ENCODE data around the gene MTO1. TPM values are rescaled to one million over a fixed set of nuclear protein-coding genes. Genes with fewer than 3 reads are reported as not detected.
A peak's percentile ranks its signal among the peaks of the same experiment; 100 is the strongest.
"Not testable (repeated sequence)": the region's sequence is repeated elsewhere in the genome, so short reads cannot be mapped to it uniquely, and the experiment has no call there.

MTO1 gene
- total RNA-seq, 1 donor from 2014 or later = 24.8 TPM

DNA sequence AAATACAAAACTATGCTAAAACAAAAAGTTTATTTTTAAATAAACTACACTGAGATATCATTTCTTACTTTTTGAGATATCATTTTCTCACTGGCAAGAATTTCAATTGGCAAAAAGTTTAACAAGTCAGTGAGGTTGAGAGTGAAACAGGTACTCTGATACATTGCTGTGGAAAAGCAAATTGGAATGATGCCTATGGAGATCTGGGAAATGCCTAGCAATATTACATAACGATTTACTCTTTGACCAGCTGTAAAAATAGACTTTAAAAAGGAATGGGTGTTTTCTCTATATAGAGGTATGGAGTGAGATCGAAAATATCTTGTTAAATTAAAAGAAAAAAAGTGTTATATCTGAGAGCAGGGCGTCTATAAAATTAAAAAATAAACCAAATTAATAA lies 26.3 kb upstream of the MTO1 start:
- Mint-ChIP-seq H3K36me3 (ENCODE audit: unreplicated experiment) (no peaks in the 10 kb centered on the region), H3K27me3 (ENCODE audit: unreplicated experiment) (no peaks in the 10 kb centered on the region), H3K4me1 (ENCODE audit: unreplicated experiment) (no peaks in the 10 kb centered on the region)

DNA sequence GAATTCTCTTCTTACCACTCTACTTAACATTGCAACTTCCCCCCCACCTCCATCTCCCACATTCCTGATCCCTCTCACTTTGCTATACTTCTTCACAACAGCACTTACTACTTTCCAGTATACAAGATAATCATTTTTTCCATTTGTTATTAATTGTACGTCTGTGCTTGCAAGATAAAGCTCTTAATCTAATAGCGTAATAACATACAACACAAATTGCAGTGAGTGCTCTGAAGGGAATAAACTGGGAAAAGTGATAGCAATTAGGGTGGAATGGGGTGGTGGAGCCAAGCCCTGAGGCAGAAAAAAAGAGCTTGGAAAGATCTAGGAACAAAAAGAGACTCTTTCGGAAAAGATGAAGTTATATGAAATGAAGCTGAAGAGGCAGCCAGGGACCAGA lies 18.0 kb upstream of the MTO1 start:
- Mint-ChIP-seq H3K36me3 (ENCODE audit: unreplicated experiment) (no peaks in the 10 kb centered on the region), H3K27ac (ENCODE audit: unreplicated experiment) (no peak overlapping the region), H3K9me3 (ENCODE audit: unreplicated experiment) (no peaks in the 10 kb centered on the region), H3K4me1 (ENCODE audit: unreplicated experiment) (no peaks in the 10 kb centered on the region), H3K27me3 (ENCODE audit: unreplicated experiment) (peaks cover 7% of the 10 kb centered on the region), H3K4me3 (ENCODE audit: unreplicated experiment) (no peak overlapping the region)
- TF ChIP-seq, protein P1, sequence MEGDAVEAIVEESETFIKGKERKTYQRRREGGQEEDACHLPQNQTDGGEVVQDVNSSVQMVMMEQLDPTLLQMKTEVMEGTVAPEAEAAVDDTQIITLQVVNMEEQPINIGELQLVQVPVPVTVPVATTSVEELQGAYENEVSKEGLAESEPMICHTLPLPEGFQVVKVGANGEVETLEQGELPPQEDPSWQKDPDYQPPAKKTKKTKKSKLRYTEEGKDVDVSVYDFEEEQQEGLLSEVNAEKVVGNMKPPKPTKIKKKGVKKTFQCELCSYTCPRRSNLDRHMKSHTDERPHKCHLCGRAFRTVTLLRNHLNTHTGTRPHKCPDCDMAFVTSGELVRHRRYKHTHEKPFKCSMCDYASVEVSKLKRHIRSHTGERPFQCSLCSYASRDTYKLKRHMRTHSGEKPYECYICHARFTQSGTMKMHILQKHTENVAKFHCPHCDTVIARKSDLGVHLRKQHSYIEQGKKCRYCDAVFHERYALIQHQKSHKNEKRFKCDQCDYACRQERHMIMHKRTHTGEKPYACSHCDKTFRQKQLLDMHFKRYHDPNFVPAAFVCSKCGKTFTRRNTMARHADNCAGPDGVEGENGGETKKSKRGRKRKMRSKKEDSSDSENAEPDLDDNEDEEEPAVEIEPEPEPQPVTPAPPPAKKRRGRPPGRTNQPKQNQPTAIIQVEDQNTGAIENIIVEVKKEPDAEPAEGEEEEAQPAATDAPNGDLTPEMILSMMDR (IDR thresholded peaks at IDR 0.05) = no peak
- DNase-seq (ENCODE audit: extremely low spot score, unreplicated experiment) = no peak

More for the DNA sequence above, 26.3 kb upstream of the MTO1 start:
- TF ChIP-seq, protein P1 (IDR thresholded peaks at IDR 0.05) = no peak
- no peak overlapping the region for H3K4me3 Mint-ChIP-seq (ENCODE audit: unreplicated experiment)
- H3K9me3 Mint-ChIP-seq (ENCODE audit: unreplicated experiment) = no peaks in the 10 kb centered on the region
- H3K27ac Mint-ChIP-seq (ENCODE audit: unreplicated experiment) = no peak overlapping the region
- DNase-seq (ENCODE audit: extremely low spot score, unreplicated experiment) = no peak

DNA sequence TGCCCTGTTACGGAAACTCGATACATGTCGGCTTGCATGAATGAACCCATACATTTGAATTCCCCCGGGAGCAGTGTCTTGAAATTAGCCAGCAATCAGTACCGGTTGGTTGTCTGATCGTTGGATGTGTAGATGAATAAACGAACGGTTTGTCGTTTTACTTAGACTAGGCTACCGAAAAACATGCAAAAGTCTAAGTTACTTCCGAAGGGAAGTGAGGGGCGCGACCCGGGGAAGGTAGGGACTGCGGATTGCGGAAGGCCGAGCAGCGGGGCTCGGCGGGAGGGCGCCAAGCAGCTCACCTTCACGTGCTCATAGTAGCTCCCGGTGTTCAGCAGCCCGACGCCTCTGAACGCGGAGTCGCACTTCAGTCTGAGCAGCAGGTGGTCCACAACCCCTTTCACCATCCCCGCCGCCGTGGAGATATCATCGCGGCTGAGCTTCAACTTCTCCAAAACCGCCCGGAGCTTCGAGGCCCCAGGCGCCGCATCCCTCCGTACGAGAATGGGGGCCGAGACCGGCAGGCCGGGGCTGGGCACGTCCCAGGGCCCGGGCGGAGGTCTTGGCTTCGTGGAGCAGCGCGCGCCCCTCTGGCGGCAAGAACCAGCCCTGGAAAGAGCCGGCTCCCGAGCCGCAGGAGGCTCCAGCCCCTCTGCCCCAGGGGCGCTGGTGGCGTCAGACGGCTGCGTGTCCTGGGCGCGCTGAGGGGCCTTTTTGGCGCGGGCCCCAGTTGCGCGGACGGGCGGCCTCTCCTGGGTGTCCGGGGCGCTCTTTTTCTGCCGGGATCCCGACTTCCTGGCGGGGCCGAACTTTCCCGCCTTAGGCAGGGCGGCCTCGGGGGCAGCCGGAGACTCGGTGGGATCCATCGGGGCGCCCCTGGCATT lies 10.1 kb upstream of the MTO1 start:
- Mint-ChIP-seq H3K27ac (ENCODE audit: unreplicated experiment) (no peak overlapping the region), H3K36me3 (ENCODE audit: unreplicated experiment) (no peaks in the 10 kb centered on the region), H3K27me3 (ENCODE audit: unreplicated experiment) (peaks cover 2% of the 10 kb centered on the region), H3K9me3 (ENCODE audit: unreplicated experiment) (no peaks in the 10 kb centered on the region), H3K4me3 (ENCODE audit: unreplicated experiment) (peak overlapping the region; percentile 67), H3K4me1 (ENCODE audit: unreplicated experiment) (peaks cover 7% of the 10 kb centered on the region)
- no peak for DNase-seq (ENCODE audit: extremely low spot score, unreplicated experiment)
- TF ChIP-seq, protein P1 (IDR thresholded peaks at IDR 0.05) = no peak

DNA sequence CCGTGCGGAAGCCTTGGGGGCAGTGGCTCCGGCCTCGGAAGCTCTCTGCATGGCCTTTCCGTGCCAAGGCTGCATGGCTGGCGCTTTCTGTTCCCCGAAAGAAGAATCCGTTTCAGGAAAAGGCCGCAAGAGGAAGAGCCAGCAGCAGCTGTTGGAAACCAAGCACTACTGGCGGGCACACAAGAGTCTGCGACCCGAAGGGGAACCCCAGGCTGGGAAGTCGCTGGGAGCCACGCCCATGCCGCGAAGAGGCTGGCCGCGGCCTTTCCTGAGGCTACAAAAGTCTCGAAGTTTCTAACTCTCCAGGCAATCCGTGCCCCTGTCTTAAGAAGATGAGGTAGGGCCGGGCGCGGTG lies 9.5 kb upstream of the MTO1 start, which contains the start of gene CGAS:
Gene CGAS (minus strand): TSS at position 191 of the 355 bp plus-strand sequence. CDS start 116 bp downstream, at position 75.
- no peak for DNase-seq (ENCODE audit: extremely low spot score, unreplicated experiment)
- H3K4me1 Mint-ChIP-seq (ENCODE audit: unreplicated experiment) = peaks cover 7% of the 10 kb centered on the region
- peak within 1 kb of the TSS; percentile 67 for H3K4me3 Mint-ChIP-seq (ENCODE audit: unreplicated experiment)
- H3K36me3 Mint-ChIP-seq (ENCODE audit: unreplicated experiment) = no peaks in the 10 kb centered on the region
- H3K27ac Mint-ChIP-seq (ENCODE audit: unreplicated experiment) = no peak within 1 kb of the TSS
- no peaks in the 10 kb centered on the region for H3K9me3 Mint-ChIP-seq (ENCODE audit: unreplicated experiment)
- TF ChIP-seq, protein P1 (IDR thresholded peaks at IDR 0.05) = no peak
- peaks cover 2% of the 10 kb centered on the region for H3K27me3 Mint-ChIP-seq (ENCODE audit: unreplicated experiment)

DNA sequence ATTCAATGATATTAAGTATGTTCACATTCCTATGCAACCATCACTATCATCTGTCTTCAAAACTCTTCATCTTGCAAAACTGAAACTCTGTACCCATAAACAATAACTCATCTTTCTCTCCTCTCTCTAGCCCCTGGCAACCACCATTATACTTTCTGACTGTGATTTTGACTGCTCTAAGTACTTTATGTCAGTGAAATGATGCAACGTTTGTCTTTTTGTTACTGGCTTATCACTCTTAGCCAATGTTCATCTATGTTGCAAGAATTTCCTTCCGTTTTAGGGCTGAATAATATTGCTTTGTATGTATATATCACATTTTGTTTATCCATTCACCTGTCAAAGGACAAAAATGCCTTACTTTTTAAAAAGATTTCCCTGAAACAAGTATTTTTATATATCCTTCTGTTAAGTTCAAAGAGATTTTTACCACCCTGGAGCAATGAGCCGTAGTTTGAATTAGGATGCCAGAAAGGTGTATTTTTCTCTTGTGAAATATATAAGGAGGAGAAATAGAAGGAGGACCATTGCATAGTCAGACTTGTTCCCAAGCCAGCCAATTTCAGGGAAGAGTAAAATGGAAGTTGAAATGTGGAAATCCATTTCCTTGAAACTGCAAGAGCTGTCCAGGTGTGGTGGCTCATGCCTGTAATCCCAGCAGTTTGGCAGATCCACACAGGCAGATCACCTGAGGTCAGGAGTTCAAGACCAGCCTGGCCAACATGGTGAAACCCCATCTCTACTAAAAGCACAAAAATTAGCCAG lies 5.5 kb upstream of the MTO1 start:
- H3K27ac Mint-ChIP-seq (ENCODE audit: unreplicated experiment) = no peak overlapping the region
- no peaks in the 10 kb centered on the region for H3K36me3 Mint-ChIP-seq (ENCODE audit: unreplicated experiment)
- H3K27me3 Mint-ChIP-seq (ENCODE audit: unreplicated experiment) = no peaks in the 10 kb centered on the region
- DNase-seq (ENCODE audit: extremely low spot score, unreplicated experiment) = no peak
- TF ChIP-seq, protein P1 (IDR thresholded peaks at IDR 0.05) = no peak
- no peaks in the 10 kb centered on the region for H3K9me3 Mint-ChIP-seq (ENCODE audit: unreplicated experiment)
- no peak overlapping the region for H3K4me3 Mint-ChIP-seq (ENCODE audit: unreplicated experiment)
- H3K4me1 Mint-ChIP-seq (ENCODE audit: unreplicated experiment) = peaks cover 4% of the 10 kb centered on the region

DNA sequence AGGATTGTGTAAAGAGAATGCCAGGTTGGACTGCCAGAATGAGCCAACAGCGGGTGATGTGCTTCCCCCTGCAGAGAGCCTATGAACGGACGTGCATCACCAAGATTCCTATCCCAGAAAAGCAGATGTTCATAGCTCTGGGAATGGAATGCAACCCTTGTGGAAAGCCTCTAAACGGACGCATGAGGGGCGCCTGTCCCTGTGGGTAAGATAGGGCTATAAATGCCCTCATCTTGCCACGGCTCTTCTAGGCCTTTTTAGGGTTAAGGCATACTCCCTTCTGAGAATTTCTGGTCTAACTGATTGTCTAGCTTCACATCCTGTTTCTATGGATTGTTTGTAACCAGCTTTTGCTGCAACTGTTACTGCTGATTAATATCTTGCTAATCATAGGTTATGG lies 2.1 kb upstream of the MTO1 start:
- H3K4me1 Mint-ChIP-seq (ENCODE audit: unreplicated experiment) = peaks cover 22% of the 10 kb centered on the region
- not testable (repeated sequence) for H3K4me3 Mint-ChIP-seq (ENCODE audit: unreplicated experiment); DNase-seq (ENCODE audit: extremely low spot score, unreplicated experiment); H3K9me3 Mint-ChIP-seq (ENCODE audit: unreplicated experiment); H3K27ac Mint-ChIP-seq (ENCODE audit: unreplicated experiment); H3K36me3 Mint-ChIP-seq (ENCODE audit: unreplicated experiment); H3K27me3 Mint-ChIP-seq (ENCODE audit: unreplicated experiment)

Data from osteocyte (in vitro differentiated cells).